Stimulated activated naive B cell treated with anti-CD40 and anti-IgM and Interleukin-4, amounts not matched to agents 10 μg/mL and 1 μg/mL and 100 μg/mL, for 72 hours (primary cell): ENCODE results near the gene CWC27.
A peak's percentile ranks its signal among the peaks of the same experiment; 100 is the strongest.

ENCODE experiments used
- ATAC-seq, 2 donors: fragments of 150-1000 bp; cut with Tn5 transposase; replicated peaks; 2 replicates each; pipeline ENCODE4 v1.10.0; 2021; ENCODE audit warnings: moderate library complexity in 1 of 2
- DNase-seq: peaks from one replicate; pipeline ENCODE4 v3.0.0; 2021
- H3K27ac Mint-ChIP-seq: one replicate; pipeline ENCODE4 v1.8.0; 2022; ENCODE audit warnings: mild to moderate bottlenecking, mixed read lengths
- H3K27me3 Mint-ChIP-seq, 2 donors: one replicate each; pipeline ENCODE4 v1.8.0; 2022; ENCODE audit warnings: mixed read lengths in 2 of 2
- H3K36me3 Mint-ChIP-seq, 2 donors: one replicate each; pipeline ENCODE4 v1.8.0; 2022; ENCODE audit warnings: mixed read lengths in 2 of 2, mild to moderate bottlenecking in 1 of 2
- H3K4me1 Mint-ChIP-seq, 2 donors: one replicate each; pipeline ENCODE4 v1.8.0; 2022; ENCODE audit warnings: mixed read lengths in 2 of 2, mild to moderate bottlenecking in 1 of 2
- H3K4me3 Mint-ChIP-seq, 2 donors: one replicate each; pipeline ENCODE4 v1.8.0; 2022; ENCODE audit warnings: mild to moderate bottlenecking in 2 of 2, mixed read lengths in 2 of 2, moderate library complexity in 1 of 2
- H3K9me3 Mint-ChIP-seq, 2 donors: one replicate each; pipeline ENCODE4 v1.8.0; 2022; ENCODE audit warnings: mixed read lengths in 2 of 2, mild to moderate bottlenecking in 1 of 2

CWC27 gene

GRCh38 chr5:65018763-65019162 lies 250.0 kb downstream of the CWC27 start:
- H3K27ac Mint-ChIP-seq: no peak overlapping the region
- no peak overlapping the region for H3K4me3 Mint-ChIP-seq
- DNase-seq (no peak), ATAC-seq (no peak)
- peaks cover 0 to 4% of the 10 kb centered on the region in 2 donors for H3K36me3 Mint-ChIP-seq
- peaks cover 6 to 16% of the 10 kb centered on the region in 2 donors for H3K4me1 Mint-ChIP-seq
- H3K27me3 Mint-ChIP-seq: no peaks in the 10 kb centered on the region
- no peaks in the 10 kb centered on the region for H3K9me3 Mint-ChIP-seq

- Mint-ChIP-seq H3K36me3 (peaks cover 0 to 4% of the 10 kb centered on the region in 2 donors), H3K27me3 (no peaks in the 10 kb centered on the region), H3K4me1 (peaks cover 6 to 16% of the 10 kb centered on the region in 2 donors), H3K9me3 (no peaks in the 10 kb centered on the region), H3K27ac (peak overlapping the region; percentile 37), H3K4me3 (no peak overlapping the region)
- DNase-seq: no peak
- no peak for ATAC-seq
Observed at GRCh38 chr5:65020492-65020891, 251.8 kb downstream of the CWC27 start.

- no peaks in the 10 kb centered on the region for H3K27me3 Mint-ChIP-seq
- peaks cover 0 to 4% of the 10 kb centered on the region in 2 donors for H3K36me3 Mint-ChIP-seq
- no peak overlapping the region for H3K4me3 Mint-ChIP-seq
- DNase-seq: no peak
- ATAC-seq: peak; percentile 63
- H3K27ac Mint-ChIP-seq: peak overlapping the region; percentile 44
- H3K4me1 Mint-ChIP-seq: peaks cover 6 to 17% of the 10 kb centered on the region in 2 donors
- H3K9me3 Mint-ChIP-seq: no peaks in the 10 kb centered on the region
Observed at GRCh38 chr5:65021527-65022226, 252.9 kb downstream of the CWC27 start.

GRCh38 chr5:65022932-65023331 lies 254.2 kb downstream of the CWC27 start:
- Mint-ChIP-seq H3K4me3 (no peak overlapping the region), H3K4me1 (peaks cover 11 to 23% of the 10 kb centered on the region in 2 donors), H3K27ac (no peak overlapping the region), H3K27me3 (no peaks in the 10 kb centered on the region), H3K36me3 (peaks cover 0 to 3% of the 10 kb centered on the region in 2 donors), H3K9me3 (no peaks in the 10 kb centered on the region)
- ATAC-seq: no peak
- no peak for DNase-seq

- Mint-ChIP-seq H3K36me3 (no peaks in the 10 kb centered on the region), H3K4me1 (peaks cover 11 to 23% of the 10 kb centered on the region in 2 donors), H3K4me3 (no peak overlapping the region), H3K9me3 (no peaks in the 10 kb centered on the region), H3K27me3 (no peaks in the 10 kb centered on the region), H3K27ac (no peak overlapping the region)
- ATAC-seq: no peak
- DNase-seq: no peak
Observed at GRCh38 chr5:65024681-65025080, 256.0 kb downstream of the CWC27 start.

GRCh38 chr5:65026816-65027548 lies 258.3 kb downstream of the CWC27 start:
- Mint-ChIP-seq H3K27me3 (no peaks in the 10 kb centered on the region), H3K36me3 (no peaks in the 10 kb centered on the region), H3K4me1 (peaks cover 4 to 13% of the 10 kb centered on the region in 2 donors), H3K4me3 (no peak overlapping the region), H3K27ac (peak overlapping the region; percentile 60), H3K9me3 (peaks cover 0 to 2% of the 10 kb centered on the region in 2 donors)
- ATAC-seq (peak in 1 of 2 donors; percentile 47), DNase-seq (no peak)

- Mint-ChIP-seq H3K27me3 (no peaks in the 10 kb centered on the region), H3K4me1 (peaks cover 5 to 12% of the 10 kb centered on the region in 2 donors), H3K27ac (no peak overlapping the region), H3K4me3 (no peak overlapping the region), H3K36me3 (no peaks in the 10 kb centered on the region), H3K9me3 (peaks cover 0 to 2% of the 10 kb centered on the region in 2 donors)
- ATAC-seq (no peak), DNase-seq (no peak)
Observed at GRCh38 chr5:65029178-65029577, 260.4 kb downstream of the CWC27 start.

GRCh38 chr5:65030056-65030455 lies 261.3 kb downstream of the CWC27 start:
- no peaks in the 10 kb centered on the region for H3K27me3 Mint-ChIP-seq
- H3K9me3 Mint-ChIP-seq: peaks cover 0 to 2% of the 10 kb centered on the region in 2 donors
- H3K36me3 Mint-ChIP-seq: no peaks in the 10 kb centered on the region
- DNase-seq: no peak
- no peak overlapping the region for H3K4me3 Mint-ChIP-seq
- H3K4me1 Mint-ChIP-seq: peaks cover 11 to 21% of the 10 kb centered on the region in 2 donors
- no peak for ATAC-seq
- H3K27ac Mint-ChIP-seq: no peak overlapping the region

GRCh38 chr5:65032250-65032649 lies 263.5 kb downstream of the CWC27 start:
- DNase-seq (no peak), ATAC-seq (no peak)
- no peaks in the 10 kb centered on the region for H3K27me3 Mint-ChIP-seq
- peaks cover 13 to 26% of the 10 kb centered on the region in 2 donors for H3K4me1 Mint-ChIP-seq
- no peak overlapping the region for H3K4me3 Mint-ChIP-seq
- H3K9me3 Mint-ChIP-seq: peaks cover 0 to 2% of the 10 kb centered on the region in 2 donors
- no peaks in the 10 kb centered on the region for H3K36me3 Mint-ChIP-seq
- H3K27ac Mint-ChIP-seq: no peak overlapping the region

- Mint-ChIP-seq H3K36me3 (no peaks in the 10 kb centered on the region), H3K27me3 (no peaks in the 10 kb centered on the region), H3K9me3 (peaks cover 0 to 2% of the 10 kb centered on the region in 2 donors), H3K4me1 (peaks cover 18 to 35% of the 10 kb centered on the region in 2 donors), H3K4me3 (peak overlapping the region; percentile 49 to 79), H3K27ac (peak overlapping the region; percentile 90)
- DNase-seq (no peak), ATAC-seq (no peak)
Observed at GRCh38 chr5:65034029-65034812, 265.5 kb downstream of the CWC27 start.

- Mint-ChIP-seq H3K27ac (peak overlapping the region; percentile 90), H3K36me3 (no peaks in the 10 kb centered on the region), H3K4me1 (peaks cover 18 to 35% of the 10 kb centered on the region in 2 donors), H3K9me3 (peaks cover 0 to 2% of the 10 kb centered on the region in 2 donors), H3K27me3 (no peaks in the 10 kb centered on the region), H3K4me3 (peak overlapping the region; percentile 79 to 80)
- DNase-seq (no peak), ATAC-seq (no peak)
Observed at GRCh38 chr5:65034813-65035209, 266.1 kb downstream of the CWC27 start.

- peak overlapping the region; percentile 79 to 80 for H3K4me3 Mint-ChIP-seq
- H3K27me3 Mint-ChIP-seq: no peaks in the 10 kb centered on the region
- H3K27ac Mint-ChIP-seq: peak overlapping the region; percentile 90
- peaks cover 18 to 35% of the 10 kb centered on the region in 2 donors for H3K4me1 Mint-ChIP-seq
- H3K9me3 Mint-ChIP-seq: peaks cover 0 to 2% of the 10 kb centered on the region in 2 donors
- ATAC-seq (peak; percentile 88), DNase-seq (peak; percentile 58)
- H3K36me3 Mint-ChIP-seq: no peaks in the 10 kb centered on the region
Observed at GRCh38 chr5:65035211-65036206, 266.8 kb downstream of the CWC27 start.
